Fibroblast of skin of right quadriceps (primary cell): ENCODE data around the gene FN3K.

Source experiments
- DNase-seq: peaks from one replicate; pipeline ENCODE4 v3.0.0-alpha.2; 2013

Gene FN3K

GRCh38 chr17:82734987-82735866 lies at the start of gene FN3K:
FN3K (plus strand) TSS chr17:82735615; CDS start chr17:82735637, 22 bp downstream.
- peak; percentile 40 for DNase-seq

GRCh38 chr17:82686366-82687324 lies 48.8 kb upstream of the FN3K start:
- DNase-seq, result no peak

- DNase-seq, result no peak
Observed at GRCh38 chr17:82687375-82687861, 48.0 kb upstream of the FN3K start.

GRCh38 chr17:82687871-82688270 lies 47.5 kb upstream of the FN3K start:
- DNase-seq, result no peak

- no peak for DNase-seq
Observed at GRCh38 chr17:82689077-82689476, 46.3 kb upstream of the FN3K start.

GRCh38 chr17:82690786-82691489 lies 44.5 kb upstream of the FN3K start:
- DNase-seq, result no peak

GRCh38 chr17:82691714-82692113 lies 43.7 kb upstream of the FN3K start:
- no peak for DNase-seq

- no peak for DNase-seq
Observed at GRCh38 chr17:82692268-82692667, 43.1 kb upstream of the FN3K start.

- no peak for DNase-seq
Observed at GRCh38 chr17:82693168-82693867, 42.1 kb upstream of the FN3K start.

GRCh38 chr17:82694647-82695046 lies 40.8 kb upstream of the FN3K start:
- no peak for DNase-seq

GRCh38 chr17:82696259-82696658 lies 39.2 kb upstream of the FN3K start:
- DNase-seq, result no peak

- DNase-seq, result no peak
Observed at GRCh38 chr17:82696916-82697807, 38.3 kb upstream of the FN3K start.

- DNase-seq, result no peak
Observed at GRCh38 chr17:82697808-82698064, 37.7 kb upstream of the FN3K start.

- peak; percentile 98 for DNase-seq
Observed at GRCh38 chr17:82698065-82698973, 37.1 kb upstream of the FN3K start, which contains the start of gene RAB40B. RAB40B (minus strand) TSS chr17:82698698; CDS start chr17:82698596, 102 bp downstream.

- DNase-seq, result no peak
Observed at GRCh38 chr17:82698974-82699442, 36.4 kb upstream of the FN3K start.

- no peak for DNase-seq
Observed at GRCh38 chr17:82699551-82699950, 35.9 kb upstream of the FN3K start.

GRCh38 chr17:82702231-82702927 lies 33.0 kb upstream of the FN3K start:
- DNase-seq, result no peak

GRCh38 chr17:82703036-82703745 lies 32.2 kb upstream of the FN3K start:
- no peak for DNase-seq
